ENCODE measurements around the gene FBXO48. TPM values are rescaled to one million over a fixed set of nuclear protein-coding genes. Genes with fewer than 3 reads are reported as not detected.
"Not testable (repeated sequence)": the region's sequence is repeated elsewhere in the genome, so short reads cannot be mapped to it uniquely, and the experiment has no call there.

The FBXO48 gene
- total RNA-seq, 1 donor from 2014 or later, result 2.7 TPM

DNA sequence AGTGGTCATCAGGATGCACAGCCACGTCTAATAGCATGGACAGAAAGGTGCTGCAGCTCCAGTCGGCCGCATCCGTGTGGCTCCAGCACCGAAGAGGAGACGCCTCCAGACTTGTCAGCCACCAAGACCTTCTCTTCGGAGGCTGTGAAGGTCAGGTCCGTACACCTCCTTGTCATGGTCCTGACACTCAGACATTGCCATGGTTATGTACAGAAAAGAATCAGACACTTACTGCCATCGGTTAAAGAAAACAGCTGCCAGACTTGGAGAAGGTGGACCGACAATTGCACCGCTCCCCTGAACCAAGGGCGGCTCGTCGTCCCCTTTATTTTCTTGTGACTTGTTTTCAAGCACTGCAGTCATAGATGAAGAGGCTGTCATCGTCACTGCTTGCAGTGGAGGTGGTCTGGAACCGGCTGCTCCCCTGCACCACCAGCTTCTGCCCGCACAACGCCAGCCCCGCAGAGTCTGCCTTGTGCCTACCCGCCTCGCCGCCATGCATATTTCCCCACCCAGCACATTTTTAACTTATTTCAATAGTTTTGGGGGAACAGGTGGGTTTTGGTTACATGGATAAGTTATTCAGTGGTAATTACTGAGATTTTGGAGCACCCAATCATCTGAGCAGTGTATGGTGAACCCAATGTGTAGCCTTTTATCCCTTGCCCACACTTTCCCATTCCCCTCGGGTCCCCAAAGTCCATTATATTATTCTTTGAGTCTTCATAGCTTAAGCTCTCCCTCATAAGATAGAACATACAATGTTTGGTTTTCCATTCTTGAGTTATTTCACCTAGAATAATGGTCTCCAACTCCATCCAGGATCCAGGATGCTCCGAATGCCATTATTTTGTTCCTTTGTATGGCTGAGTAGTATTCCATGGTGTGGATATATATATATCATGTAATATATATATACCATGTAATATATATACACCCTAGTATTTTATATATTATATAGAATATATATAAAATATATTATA is 18.1 kb downstream of the FBXO48 start:
- Mint-ChIP-seq H3K36me3 (no peaks in the 10 kb centered on the region), H3K4me1 (no peaks in the 10 kb centered on the region), H3K27ac (no peak overlapping the region), H3K4me3 (no peak overlapping the region), H3K27me3 (ENCODE audit: insufficient read depth, low read depth) (peaks cover 6% of the 10 kb centered on the region), H3K9me3 (no peaks in the 10 kb centered on the region)
- TF ChIP-seq, protein P1, sequence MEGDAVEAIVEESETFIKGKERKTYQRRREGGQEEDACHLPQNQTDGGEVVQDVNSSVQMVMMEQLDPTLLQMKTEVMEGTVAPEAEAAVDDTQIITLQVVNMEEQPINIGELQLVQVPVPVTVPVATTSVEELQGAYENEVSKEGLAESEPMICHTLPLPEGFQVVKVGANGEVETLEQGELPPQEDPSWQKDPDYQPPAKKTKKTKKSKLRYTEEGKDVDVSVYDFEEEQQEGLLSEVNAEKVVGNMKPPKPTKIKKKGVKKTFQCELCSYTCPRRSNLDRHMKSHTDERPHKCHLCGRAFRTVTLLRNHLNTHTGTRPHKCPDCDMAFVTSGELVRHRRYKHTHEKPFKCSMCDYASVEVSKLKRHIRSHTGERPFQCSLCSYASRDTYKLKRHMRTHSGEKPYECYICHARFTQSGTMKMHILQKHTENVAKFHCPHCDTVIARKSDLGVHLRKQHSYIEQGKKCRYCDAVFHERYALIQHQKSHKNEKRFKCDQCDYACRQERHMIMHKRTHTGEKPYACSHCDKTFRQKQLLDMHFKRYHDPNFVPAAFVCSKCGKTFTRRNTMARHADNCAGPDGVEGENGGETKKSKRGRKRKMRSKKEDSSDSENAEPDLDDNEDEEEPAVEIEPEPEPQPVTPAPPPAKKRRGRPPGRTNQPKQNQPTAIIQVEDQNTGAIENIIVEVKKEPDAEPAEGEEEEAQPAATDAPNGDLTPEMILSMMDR (IDR thresholded peaks at IDR 0.05), result no peak
- Histone ChIP-seq H3K4me1 (no peaks in the 10 kb centered on the region), H3K36me3 (no peaks in the 10 kb centered on the region), H3K4me2 (no peak overlapping the region), H3K27me3 (no peaks in the 10 kb centered on the region), H3K9me3 (ENCODE audit: low read depth) (no peaks in the 10 kb centered on the region), H3K4me3 (no peak overlapping the region), H3K27ac (no peak overlapping the region), H3K79me2 (ENCODE audit: low read depth) (no peaks in the 10 kb centered on the region), H3K9ac (no peak overlapping the region), H4K20me1 (ENCODE audit: low read depth) (no peaks in the 10 kb centered on the region), H3F3A (ENCODE audit: low read depth) (peaks cover 9% of the 10 kb centered on the region), H2AFZ (replicated peaks) (no peak overlapping the region)
- no peak for DNase-seq (ENCODE audit: low spot score)

DNA sequence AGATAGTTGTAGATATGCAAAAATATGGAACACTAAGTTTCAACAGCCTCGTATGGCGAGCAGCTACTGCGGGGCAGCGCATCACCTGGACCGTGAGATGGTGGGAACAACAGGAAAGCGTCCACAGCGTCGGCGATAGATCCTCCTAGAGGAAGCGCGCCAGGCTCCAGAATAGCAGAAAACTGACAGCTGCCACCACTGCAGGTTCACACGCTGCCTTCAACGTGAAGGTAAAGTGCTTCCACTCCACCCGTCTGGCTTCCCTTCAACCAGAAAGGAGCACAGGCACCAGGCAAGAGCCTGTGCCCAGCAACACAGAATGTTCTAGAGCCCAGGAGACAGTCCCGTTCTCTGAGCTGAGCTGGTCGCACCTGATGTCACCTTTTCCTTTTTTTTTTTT is 20.0 kb downstream of the FBXO48 start:
- Histone ChIP-seq H3F3A (ENCODE audit: low read depth) (peaks cover 7% of the 10 kb centered on the region), H3K27me3 (no peaks in the 10 kb centered on the region), H3K4me3 (no peak overlapping the region), H2AFZ (replicated peaks) (no peak overlapping the region), H3K4me1 (no peaks in the 10 kb centered on the region), H3K36me3 (no peaks in the 10 kb centered on the region), H3K9me3 (ENCODE audit: low read depth) (no peaks in the 10 kb centered on the region), H4K20me1 (ENCODE audit: low read depth) (no peaks in the 10 kb centered on the region), H3K79me2 (ENCODE audit: low read depth) (no peaks in the 10 kb centered on the region), H3K27ac (no peak overlapping the region), H3K4me2 (no peak overlapping the region), H3K9ac (no peak overlapping the region)
- no peaks in the 10 kb centered on the region for H3K36me3 Mint-ChIP-seq
- H3K27me3 Mint-ChIP-seq (ENCODE audit: insufficient read depth, low read depth), result peaks cover 2% of the 10 kb centered on the region
- no peak for DNase-seq (ENCODE audit: low spot score)
- no peak overlapping the region for H3K27ac Mint-ChIP-seq
- no peaks in the 10 kb centered on the region for H3K9me3 Mint-ChIP-seq
- H3K4me3 Mint-ChIP-seq, result no peak overlapping the region
- no peak for TF ChIP-seq EZH2phosphoT487 (IDR thresholded peaks at IDR 0.05)
- TF ChIP-seq, protein P1 (IDR thresholded peaks at IDR 0.05), result no peak
- no peak for TF ChIP-seq EZH2 (IDR thresholded peaks at IDR 0.05)
- H3K4me1 Mint-ChIP-seq, result no peaks in the 10 kb centered on the region

DNA sequence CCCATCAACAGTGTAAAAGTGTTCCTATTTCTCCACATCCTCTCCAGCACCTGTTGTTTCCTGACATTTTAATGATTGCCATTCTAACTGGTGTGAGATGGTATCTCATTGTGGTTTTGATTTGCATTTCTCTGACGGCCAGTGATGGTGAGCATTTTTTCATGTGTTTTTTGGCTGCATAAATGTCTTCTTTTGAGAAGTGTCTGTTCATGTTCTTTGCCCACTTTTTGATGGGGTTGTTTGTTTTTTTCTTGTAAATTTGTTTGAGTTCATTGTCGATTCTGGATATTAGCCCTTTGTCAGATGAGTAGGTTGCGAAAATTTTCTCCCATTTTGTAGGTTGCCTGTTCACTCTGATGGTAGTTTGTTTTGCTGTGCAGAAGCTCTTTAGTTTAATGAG is 20.7 kb downstream of the FBXO48 start:
- H3K4me1 ChIP-seq; DNase-seq (ENCODE audit: low spot score); H3K27me3 Mint-ChIP-seq (ENCODE audit: insufficient read depth, low read depth); H3K27ac Mint-ChIP-seq; H3K9me3 ChIP-seq (ENCODE audit: low read depth); H3K4me3 Mint-ChIP-seq; H3K4me2 ChIP-seq; H3K36me3 Mint-ChIP-seq; H3K9me3 Mint-ChIP-seq; H3K36me3 ChIP-seq; H3K4me3 ChIP-seq; H4K20me1 ChIP-seq (ENCODE audit: low read depth); H3K79me2 ChIP-seq (ENCODE audit: low read depth); H3K27me3 ChIP-seq; H3K4me1 Mint-ChIP-seq; H3F3A ChIP-seq (ENCODE audit: low read depth); H3K27ac ChIP-seq; H3K9ac ChIP-seq; H2AFZ ChIP-seq (replicated peaks): not testable (repeated sequence)

DNA sequence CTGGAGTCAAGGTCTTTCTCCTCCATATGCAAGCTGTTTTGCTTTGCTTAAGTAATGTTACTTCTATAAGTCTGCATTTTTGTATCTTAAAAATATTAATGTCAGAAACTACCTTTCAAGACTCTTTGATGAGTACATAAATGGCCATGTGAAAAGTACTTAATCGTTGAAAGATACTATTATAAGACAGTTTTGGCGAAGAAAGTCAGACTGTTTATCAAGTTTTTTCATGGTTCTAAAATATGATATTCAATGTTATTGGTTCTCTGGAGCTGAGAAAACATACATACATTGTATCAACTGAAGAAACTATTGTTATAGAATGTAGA is 25.1 kb downstream of the FBXO48 start:
- H3K9me3 Mint-ChIP-seq, result no peaks in the 10 kb centered on the region
- H3K9me3 ChIP-seq (ENCODE audit: low read depth), result no peaks in the 10 kb centered on the region
- DNase-seq (ENCODE audit: low spot score), result no peak
- no peak overlapping the region for H3K4me3 Mint-ChIP-seq
- no peak overlapping the region for H3K27ac ChIP-seq
- H3K36me3 Mint-ChIP-seq, result no peaks in the 10 kb centered on the region
- peaks cover 4% of the 10 kb centered on the region for H3K27me3 Mint-ChIP-seq (ENCODE audit: insufficient read depth, low read depth)
- H3K36me3 ChIP-seq, result no peaks in the 10 kb centered on the region
- H3K9ac ChIP-seq, result no peak overlapping the region
- H3K79me2 ChIP-seq (ENCODE audit: low read depth), result no peaks in the 10 kb centered on the region
- no peaks in the 10 kb centered on the region for H3K27me3 ChIP-seq
- no peak overlapping the region for H3K4me3 ChIP-seq
- H3K27ac Mint-ChIP-seq, result no peak overlapping the region
- no peaks in the 10 kb centered on the region for H3K4me1 Mint-ChIP-seq
- H2AFZ ChIP-seq (replicated peaks), result no peak overlapping the region
- H3K4me1 ChIP-seq, result no peaks in the 10 kb centered on the region
- no peaks in the 10 kb centered on the region for H4K20me1 ChIP-seq (ENCODE audit: low read depth)
- no peak overlapping the region for H3K4me2 ChIP-seq
- H3F3A ChIP-seq (ENCODE audit: low read depth), result no peaks in the 10 kb centered on the region
- TF ChIP-seq EZH2 (IDR thresholded peaks at IDR 0.05) (no peak), EZH2phosphoT487 (IDR thresholded peaks at IDR 0.05) (no peak)
- TF ChIP-seq, protein P1 (IDR thresholded peaks at IDR 0.05), result no peak

Measured in neural progenitor cell (in vitro differentiated cells).